Lower leg skin (tissue), 3 donors: Measurements from ENCODE around the gene COL13A1.

Experiments used
- POLR2A ChIP-seq, 2 donors: fragments of 450-650 bp; IDR thresholded peaks; one replicate each; pipeline ENCODE4 v1.6.1; 2016 to 2017; ENCODE audit warnings: antibody characterized with exemption in 2 of 2, mild to moderate bottlenecking in 1 of 2, moderate library complexity in 1 of 2
- TF ChIP-seq, protein P1 (sequence below), 3 donors: fragments of 450-650 bp; IDR thresholded peaks; one replicate each; pipeline ENCODE4 v1.5.1; 2016; ENCODE audit warnings: antibody characterized with exemption in 3 of 3, mild to moderate bottlenecking in 3 of 3, moderate library complexity in 2 of 3

- TF ChIP-seq, protein P1, sequence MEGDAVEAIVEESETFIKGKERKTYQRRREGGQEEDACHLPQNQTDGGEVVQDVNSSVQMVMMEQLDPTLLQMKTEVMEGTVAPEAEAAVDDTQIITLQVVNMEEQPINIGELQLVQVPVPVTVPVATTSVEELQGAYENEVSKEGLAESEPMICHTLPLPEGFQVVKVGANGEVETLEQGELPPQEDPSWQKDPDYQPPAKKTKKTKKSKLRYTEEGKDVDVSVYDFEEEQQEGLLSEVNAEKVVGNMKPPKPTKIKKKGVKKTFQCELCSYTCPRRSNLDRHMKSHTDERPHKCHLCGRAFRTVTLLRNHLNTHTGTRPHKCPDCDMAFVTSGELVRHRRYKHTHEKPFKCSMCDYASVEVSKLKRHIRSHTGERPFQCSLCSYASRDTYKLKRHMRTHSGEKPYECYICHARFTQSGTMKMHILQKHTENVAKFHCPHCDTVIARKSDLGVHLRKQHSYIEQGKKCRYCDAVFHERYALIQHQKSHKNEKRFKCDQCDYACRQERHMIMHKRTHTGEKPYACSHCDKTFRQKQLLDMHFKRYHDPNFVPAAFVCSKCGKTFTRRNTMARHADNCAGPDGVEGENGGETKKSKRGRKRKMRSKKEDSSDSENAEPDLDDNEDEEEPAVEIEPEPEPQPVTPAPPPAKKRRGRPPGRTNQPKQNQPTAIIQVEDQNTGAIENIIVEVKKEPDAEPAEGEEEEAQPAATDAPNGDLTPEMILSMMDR (IDR thresholded peaks at IDR 0.05): no peak
- no peak for TF ChIP-seq POLR2A (IDR thresholded peaks at IDR 0.05)
Observed at GRCh38 chr10:69897432-69897831, 95.7 kb downstream of the COL13A1 start.
